ENCODE measurements around the gene PIGT.

Gene PIGT

DNA sequence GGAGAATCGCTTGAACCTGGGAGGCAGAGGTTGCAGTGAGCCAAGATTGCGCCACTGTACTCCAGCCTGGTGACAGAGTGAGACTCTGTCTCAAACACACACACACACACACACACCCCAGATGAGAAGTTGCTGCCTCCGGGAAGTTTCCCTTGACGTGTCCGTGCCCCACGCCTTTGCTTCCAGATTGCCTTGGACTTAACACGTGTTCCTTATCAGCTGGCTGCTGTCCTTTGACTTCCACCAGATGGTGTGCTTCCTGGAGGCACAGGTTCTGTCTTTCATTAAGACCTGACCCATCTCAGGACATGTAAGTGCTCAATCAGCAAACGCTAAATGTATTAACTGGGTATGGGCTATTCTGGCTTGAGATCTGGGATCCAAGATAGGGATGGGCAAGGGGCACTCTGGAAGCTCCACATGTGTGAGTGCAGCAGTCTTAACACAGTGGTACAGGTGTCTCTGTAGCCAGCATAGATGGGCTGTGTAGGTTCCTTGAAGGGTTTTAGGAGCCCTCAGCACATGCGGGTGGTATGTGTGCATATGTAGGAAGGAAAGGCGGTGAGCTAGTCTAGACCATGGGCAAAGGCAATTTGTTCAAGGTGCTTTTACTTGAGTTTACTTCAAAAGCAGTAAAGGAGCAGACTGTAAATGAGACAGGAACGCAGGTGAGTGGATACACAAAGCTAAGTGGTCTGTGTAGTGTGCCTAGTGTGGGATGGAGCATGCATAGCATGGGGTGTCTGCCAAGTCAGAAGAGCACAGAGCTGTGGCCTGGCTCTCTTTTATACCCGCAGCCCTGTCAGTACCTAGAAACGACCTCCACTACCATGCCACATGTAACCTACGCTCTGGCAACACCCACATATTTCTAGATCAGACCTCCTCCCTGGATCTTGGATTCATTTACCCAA, 11.6 kb downstream of the PIGT start:
- no peak for DNase-seq (ENCODE audit: low spot score)

DNA sequence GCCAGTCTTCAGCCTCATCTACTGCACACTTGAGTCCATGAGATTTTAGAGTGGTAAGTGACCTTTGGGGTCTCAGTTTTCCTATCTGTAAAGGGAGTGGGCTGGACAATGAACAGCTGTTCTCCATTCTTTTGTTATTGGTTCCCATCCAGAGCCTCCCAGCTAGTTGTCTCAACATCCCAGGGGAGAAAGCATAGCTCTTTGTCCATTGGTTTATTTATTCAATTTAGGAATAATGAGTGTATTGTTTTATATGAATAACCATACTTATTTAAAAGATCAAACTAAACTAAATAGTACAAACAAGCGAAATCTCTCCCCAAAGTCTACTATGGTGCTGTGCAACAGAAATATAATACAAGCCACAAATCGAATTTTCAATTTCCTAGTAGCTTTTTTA, 13.7 kb downstream of the PIGT start:
- no peak for DNase-seq (ENCODE audit: low spot score)

DNA sequence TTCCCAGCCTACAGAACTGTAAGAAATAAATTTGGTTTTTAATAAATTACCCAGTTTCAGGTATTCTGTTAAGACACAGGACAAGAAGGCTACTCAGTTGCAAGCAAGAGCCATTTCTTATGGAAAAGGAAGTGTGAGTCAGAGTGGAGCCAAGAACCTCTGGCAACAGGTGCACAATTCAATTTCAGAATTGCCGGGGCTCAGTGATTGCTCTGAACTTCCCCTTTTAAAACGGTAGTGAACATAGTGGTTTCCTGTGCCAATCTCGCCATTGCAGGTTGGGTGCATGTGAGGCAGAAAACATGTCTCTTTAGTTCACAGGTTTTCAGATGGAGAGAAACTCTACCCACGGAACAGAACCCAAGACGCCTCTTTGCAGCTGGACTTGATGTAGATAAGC, 16.4 kb downstream of the PIGT start:
- no peak for DNase-seq (ENCODE audit: low spot score)

DNA sequence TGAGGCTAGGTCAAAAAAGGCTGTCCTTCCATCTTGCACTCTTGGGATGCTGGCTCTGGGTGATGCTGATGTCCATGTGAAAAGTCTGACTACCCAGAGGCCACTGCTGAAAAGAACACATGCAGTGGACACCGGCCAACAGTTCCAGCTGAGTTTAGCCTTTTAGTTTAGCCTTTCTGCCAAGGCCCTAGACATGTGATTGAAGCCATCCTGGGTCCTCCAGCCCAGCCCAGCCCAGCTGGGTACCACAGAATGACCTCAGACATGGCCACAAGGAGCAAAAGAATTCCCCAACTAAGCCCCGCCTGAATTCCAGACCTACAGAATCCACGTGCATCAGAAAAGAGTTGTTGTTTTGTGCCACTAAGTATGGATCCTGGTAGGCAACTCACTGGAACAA, 17.4 kb downstream of the PIGT start:
- peak; percentile 80 for DNase-seq (ENCODE audit: low spot score)

DNA sequence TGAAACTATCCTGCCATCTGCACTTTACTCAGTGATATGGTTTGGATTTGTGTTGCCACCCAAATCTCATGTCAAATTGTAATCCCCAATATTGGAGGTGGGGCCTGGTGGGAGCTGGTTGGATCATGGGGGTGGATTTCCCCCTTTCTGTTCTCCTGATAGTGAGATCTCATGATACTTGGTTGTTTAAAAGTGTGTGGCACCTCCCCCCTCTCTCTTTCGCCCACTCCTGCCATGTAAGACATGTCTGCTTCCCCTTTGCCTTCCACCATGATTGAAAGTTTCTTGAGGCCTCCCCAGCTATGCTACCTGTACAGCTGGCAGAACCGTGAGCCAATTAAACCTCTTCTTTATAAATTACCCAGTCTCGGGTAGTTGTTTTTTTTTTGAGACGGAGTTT, 18.0 kb downstream of the PIGT start:
- DNase-seq (ENCODE audit: low spot score) = no peak

DNA sequence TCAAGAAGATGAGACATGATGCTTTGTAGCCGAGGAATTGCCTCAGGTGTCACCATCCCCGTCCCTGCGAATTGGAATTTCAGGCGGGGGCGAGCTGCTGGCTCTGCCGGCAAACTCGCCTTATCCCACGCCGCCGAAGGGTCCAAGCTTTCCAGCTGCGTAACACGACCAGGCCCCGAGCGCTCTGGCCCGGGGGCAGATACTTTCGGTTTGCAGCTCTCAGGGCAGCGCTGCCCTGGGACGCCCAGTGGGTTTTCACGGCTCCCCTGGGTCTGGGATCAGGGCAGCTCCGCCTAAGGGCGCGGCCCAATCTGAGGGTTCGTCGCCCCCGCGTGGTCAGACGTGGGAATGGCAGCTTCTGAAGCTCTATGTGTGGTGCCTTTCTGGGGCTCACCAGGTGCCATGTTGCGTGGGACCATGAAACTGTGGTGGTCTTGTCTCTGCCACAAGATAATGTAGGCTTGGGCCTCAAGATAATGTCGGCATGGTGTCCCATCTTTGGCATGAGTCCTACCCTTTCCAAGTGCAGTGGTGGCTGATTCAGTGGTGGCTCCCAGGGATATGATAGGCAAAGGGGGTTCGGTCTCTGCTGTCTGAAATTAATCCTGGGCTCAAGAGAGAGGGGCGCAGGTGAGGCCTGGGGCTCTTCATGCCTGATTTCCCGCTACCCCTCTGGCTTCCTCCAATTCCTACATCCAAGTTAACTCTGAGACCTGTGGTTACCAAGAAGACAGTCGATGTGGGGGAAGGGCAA, 21.0 kb downstream of the PIGT start:
- DNase-seq (ENCODE audit: low spot score) = peak; percentile 94

DNA sequence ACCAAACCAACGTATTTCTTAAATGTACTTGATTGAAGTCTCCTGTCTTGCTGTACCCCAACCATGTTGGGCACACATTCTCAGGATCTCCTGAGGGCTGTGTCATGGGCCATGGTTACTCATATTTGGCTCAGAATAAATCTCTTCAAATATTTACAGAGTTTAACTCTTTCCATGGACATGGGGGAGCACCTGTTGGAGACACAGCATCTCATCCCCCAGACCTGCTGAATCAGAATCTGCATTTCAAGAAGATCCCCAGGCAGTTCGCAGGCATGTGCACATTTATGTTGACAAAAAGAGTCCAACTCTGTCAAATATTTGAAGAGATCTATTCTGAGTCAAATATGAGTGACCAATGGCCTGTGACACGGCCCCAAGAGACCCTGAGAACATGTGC, 24.5 kb downstream of the PIGT start:
- no peak for DNase-seq (ENCODE audit: low spot score)

DNA sequence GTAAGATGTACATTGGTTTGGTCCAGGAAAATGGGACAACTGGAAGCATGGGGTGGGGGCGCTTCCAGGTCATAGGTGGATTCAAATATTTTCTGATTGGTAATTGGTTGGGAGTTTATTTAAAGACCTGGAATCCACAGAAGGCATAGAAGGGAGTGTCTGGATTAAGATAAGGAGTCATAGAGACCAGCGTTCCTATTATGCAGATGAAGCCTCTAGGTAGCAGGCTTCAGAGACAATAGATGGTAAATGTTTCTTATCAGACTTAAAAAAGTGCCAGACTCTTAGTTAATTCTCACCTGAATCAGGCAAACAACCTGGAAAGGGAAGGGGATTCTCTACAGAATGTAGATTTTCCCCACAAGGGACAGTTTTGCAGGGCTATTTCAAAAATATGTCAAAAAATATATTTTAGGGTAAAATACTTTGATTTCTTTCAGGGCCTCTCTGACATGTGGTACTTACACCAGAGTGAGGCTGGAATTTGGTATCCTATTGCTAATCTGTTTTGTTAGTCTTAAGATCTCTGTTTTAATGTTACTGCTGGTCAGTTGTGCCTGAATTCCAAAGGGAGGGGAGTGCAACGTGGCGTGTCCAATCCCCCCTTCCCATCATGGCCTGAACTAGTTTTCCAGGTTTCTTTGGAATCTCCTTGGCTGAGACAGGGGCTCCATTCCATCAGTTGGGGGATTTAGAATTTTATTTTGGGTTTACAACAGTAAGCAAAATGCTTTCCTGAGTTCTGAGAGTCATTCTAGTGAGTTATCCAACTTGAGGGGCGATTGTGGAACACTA, 25.1 kb downstream of the PIGT start:
- no peak for DNase-seq (ENCODE audit: low spot score)

DNA sequence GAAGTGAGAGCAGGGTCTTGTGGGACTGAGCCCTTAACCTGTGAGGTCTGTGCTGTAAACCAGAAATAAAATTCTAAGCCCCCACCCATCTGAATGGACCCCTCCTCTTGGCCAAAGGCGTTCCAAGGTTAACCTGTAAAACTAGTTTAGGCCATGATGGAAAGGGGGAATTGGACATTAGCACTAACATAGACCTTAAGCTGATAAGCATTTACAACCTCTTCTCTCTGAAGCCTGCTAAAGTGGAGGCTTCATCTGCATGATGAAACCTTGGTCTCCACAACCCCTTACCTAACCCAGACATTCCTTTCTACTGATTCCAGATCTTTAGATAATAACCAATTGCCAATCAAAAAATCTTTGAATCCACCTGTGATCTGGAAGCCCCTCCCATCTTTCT, 25.8 kb downstream of the PIGT start:
- DNase-seq (ENCODE audit: low spot score) = no peak

DNA sequence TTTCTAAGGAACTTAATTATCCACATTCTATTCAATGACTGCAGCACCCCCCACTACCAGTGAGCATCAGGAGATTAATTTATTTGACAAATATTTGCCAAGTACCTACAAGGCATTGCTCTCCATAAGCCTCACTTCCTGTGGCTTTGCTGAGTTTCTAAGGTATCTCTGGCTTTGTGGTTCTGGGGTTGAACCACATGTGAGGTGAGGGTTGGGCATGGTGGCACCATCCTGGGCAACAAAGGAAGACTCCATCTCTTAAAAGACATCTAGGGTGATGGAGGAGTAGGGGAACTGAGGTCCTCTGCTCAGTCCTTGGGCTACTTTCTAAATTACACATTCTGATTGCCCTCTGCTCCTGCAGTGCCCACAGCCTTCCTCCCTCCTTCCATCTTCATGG, 28.1 kb downstream of the PIGT start:
- no peak for DNase-seq (ENCODE audit: low spot score)

DNA sequence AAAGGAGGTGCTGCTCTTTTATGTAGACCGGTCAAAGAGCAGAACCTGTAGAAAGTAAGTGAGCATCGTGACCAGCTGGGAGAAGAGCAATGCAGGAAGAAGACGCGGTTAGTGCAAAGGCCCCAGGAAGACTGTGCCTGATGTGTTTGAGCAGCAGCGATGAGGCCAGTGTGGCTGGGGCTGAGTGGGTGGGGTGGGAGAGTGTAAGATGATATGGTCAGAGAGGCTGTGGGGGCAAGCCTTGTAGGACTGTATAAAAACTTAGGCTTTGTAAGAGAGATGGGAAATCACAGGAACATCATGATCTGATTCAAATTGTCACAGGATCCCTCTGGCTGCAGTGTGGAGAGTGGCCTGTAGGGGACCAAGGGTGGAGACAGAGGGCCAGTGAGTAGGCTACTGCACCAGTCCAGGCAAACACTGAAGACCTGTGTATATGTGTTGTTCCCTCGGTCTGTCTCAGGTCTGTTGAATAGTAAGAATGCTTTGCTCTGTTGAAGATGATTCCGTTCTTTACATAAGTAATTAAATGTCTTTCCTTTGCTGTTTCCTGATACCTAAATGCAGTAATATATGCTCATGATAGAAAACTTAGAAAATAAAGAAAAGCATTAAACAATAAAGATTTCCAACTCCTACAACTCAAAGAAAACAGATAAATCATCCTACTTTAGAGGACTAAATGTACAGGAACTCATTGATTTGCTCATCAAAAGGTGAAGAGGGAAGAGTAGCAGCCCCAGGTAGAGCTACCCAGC, 30.0 kb downstream of the PIGT start:
- DNase-seq (ENCODE audit: low spot score) = peak; percentile 61

DNA sequence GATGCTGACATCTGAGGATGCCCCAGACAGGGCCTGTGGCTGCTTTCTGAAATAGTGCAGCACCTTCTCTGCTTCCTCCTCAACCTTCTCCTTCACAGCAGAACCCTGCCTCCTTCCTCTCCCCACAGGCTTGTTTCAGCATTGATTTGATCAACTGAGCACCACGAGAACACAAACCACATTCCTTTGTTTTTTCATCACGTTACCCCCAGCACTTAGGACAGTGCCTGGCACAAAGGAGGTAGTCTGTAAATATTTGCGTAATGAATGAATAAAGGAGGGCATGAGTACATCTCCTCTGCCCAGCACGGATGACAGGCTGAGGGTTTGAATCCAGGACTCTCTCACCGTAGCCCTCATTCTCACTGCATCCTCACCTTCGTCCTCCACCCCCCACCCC, 32.3 kb downstream of the PIGT start:
- DNase-seq (ENCODE audit: low spot score) = no peak

DNA sequence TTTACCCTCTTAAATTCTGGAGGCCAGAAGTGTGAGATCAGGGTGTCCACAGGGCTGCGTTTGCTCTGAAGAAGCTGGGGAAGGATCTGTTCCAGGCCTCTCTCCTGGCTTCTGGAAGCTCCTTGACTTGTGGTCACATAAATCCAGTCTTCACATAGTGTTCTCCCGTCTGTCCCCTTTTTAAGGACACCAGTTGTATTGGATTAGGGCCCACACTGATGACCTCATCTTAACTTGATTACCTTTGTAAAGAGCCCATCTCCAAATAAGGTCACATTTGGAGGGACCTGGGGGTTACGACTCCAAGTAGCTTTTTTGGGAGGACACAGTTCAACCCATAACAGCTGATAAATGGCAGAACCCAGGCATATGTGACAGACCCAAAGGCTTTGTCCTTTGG, 33.6 kb downstream of the PIGT start:
- no peak for DNase-seq (ENCODE audit: low spot score)

DNA sequence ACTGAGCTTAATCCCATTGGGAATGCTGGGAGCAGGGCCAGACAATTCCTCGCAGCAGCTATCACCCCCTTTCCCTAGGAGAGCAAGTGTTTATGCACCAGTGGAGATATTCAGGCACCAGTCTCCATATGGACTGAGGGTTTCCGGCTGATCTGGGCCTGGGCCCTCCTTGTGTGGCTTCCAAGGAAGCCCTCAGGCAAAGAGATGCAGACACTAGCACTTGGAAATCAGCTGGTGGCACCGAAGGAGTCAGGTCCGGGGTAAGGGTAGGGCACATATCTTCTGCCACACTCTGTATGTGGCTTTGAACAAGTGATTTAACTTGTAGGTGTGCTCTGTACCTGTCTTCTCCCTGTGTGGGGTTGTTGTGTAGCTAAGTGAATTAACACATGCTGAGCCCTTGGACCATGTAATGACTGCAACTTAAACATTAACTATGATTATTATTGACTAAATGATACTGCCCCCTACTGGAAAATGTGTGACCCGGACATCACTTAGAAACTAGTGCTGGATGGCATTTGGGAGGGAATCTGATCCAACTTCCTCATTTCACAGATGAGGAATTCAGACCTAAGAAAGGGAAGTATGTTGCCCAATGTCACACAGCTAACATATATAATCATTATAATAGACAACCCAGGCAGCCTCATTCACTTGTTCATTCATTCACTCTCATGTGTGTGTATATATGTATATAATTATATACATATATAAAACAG, 34.3 kb downstream of the PIGT start:
- peak; percentile 66 for DNase-seq (ENCODE audit: low spot score)

DNA sequence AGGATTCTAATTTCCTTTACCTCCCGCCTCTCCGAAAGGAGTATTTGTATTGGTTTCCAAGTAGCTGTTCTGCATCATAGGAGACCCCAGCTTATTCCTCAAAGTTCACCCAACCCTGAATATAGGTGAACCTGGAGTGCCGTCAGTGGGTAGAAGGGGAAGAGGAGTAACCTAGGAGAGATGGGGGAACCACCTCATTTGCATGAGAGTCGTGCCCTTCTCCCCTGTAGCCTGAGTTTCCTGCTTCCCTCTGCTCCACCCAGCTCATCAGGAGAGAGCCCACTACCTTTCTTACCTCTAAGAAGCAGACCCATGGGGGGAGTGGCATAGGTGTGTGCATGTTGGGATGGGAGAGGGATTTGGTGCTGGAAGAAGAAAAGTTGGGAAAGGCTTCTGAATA, 36.3 kb downstream of the PIGT start:
- no peak for DNase-seq (ENCODE audit: low spot score)

DNA sequence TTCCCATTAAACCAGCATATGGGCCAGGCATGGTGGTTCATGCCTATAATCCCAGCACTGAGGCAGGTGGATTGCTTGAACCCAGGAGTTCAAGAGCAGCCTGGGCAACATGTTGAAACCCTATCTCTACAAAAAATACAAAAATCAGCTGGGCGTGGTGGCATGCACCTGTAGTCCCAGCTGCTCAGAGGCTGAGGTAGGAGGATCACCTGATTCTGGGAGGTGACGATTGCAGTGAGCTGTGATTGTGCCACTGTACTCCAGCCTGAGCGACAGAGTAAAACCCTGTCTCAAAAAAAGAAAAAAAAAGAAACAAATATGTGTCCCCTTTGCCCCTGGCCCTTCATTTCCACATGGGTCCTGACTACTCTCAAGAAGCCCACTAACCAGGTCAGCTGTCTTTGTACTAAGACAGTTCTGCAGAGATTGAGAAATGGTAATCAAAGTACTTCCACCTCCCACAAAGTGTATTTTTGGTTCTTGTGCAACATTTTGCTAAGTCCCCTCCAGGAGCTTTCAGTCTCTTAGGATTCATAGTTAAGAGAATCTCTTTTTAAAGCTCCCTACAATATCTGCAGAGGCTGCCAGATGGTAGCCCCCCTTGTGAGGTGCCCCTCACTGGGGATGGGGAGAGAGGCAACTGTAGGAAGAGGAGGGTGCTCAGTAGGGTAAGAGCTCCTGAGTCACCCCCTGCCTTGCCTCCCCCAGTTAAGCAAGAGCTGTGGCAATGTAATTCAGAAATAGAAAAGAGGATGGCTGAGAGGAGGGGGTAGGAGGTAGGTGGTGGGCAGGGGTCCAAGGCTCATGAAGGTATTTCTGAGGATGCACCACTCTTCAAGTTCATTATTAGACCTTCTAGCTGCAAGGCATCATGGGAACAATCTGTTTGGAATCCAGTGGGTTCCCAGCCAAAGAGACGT, 37.1 kb downstream of the PIGT start:
- no peak for DNase-seq (ENCODE audit: low spot score)

DNA sequence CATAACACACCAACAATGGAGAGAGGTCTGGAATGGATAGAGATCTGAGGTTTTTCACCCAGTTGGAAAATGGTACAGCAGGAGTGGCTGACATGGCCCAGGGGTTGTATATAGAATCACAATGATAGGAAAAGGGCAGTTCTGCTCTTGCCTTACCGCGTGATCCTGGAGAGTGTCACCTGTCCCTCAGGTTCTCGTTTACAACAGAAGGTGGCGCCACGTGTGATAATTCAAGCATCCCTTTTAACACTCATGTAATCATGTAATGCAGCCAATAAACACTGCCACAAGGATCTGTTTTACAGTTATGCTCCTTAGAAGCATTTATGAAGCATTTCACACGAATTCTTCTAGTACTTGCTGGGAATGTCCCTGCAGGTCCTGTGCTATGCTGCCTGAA, 40.7 kb downstream of the PIGT start:
- DNase-seq (ENCODE audit: low spot score) = peak; percentile 74

DNA sequence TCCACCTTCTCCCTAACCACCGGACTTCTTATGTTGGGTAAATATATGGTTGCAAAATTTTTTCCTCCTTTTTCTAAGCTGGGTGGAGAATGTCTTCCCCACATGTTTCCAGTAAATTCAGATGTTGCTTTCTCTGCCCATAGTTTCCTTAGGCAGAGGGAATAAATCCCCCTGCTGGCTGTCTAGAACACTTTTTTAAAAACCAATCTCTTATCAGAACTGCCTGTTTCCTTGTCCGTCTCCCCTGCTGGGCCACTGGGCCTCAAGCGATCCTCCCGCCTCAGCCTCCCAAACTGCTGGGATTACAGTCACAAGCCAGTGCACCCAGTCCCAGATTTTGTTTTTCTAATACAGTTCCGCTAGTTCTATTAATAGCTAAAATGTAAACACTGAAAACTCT, 43.7 kb downstream of the PIGT start:
- peak; percentile 39 for DNase-seq (ENCODE audit: low spot score)

DNA sequence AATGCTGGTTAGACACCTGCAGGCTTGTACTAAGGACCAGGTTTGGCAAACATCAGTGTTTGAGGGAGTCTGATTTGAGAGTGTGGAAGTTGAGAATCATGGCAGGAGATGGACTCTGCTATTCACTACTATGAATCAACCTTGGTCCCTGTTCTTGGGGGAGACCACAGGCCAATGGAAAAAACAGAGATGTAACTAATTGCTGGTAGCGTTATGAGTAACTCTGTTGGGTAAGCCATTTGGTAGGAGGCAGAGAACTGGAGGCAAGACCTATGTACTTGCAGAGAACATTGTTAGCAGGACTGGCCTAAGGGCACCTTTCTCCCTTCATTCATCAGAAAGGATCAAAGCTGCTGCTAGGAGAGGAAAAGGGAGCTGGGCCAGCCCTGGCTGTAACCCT, 45.3 kb downstream of the PIGT start:
- no peak for DNase-seq (ENCODE audit: low spot score)

All from SW480 (cell line).